ENCODE data around the gene DOCK2. TPM values are rescaled to one million over a fixed set of nuclear protein-coding genes. Genes with fewer than 3 reads are reported as not detected.

The DOCK2 gene
- total and polyA plus RNA-seq, 9 of the 15 experiments (the other 6 are each of a cell fraction or from before 2014, with no cell fraction given) = 4.5 to 42.6 (median 20.5) TPM

GRCh38 chr5:170059221-170059620 lies 422.1 kb downstream of the DOCK2 start:
- H3K79me2 ChIP-seq (ENCODE audit: control insufficient read depth, insufficient read depth, low read length) = no peaks in the 10 kb centered on the region
- no peak overlapping the region for H3K27ac ChIP-seq (ENCODE audit: extremely low read depth, low read depth, low read length)
- no peak overlapping the region for H3K4me3 ChIP-seq
- FAIRE-seq (no peak), DNase-seq (ENCODE audit: extremely low read depth in 1 of 4, low spot score in 3 of 4) (no peak), ATAC-seq (no peak)
- peaks cover 0 to 3% of the 10 kb centered on the region in 2 experiments; a peak in 1 of 5 replicates for H3K4me1 ChIP-seq (replicated peaks in 1 of 2; ENCODE audit: control insufficient read depth in 2 of 2, insufficient read depth in 2 of 2, low read length in 2 of 2)
- no peaks in the 10 kb centered on the region for H3K27me3 ChIP-seq (ENCODE audit: control insufficient read depth in 2 of 2, insufficient read depth in 2 of 2, low read length in 2 of 2)
- in situ Hi-C loops (cut with MboI) (no loop called here), intact Hi-C loops (cut with micrococcal nuclease) (no loop called here)
- no peaks in the 10 kb centered on the region for H3K9me1 ChIP-seq (ENCODE audit: control insufficient read depth, insufficient read depth, low read length)
- H2AFZ ChIP-seq (ENCODE audit: low read depth, low read length) = no peak overlapping the region
- H3K9ac ChIP-seq (ENCODE audit: insufficient read depth in 1 of 2, low read depth in 2 of 2, low read length in 2 of 2) = no peak overlapping the region
- BruUV-seq (replicated peaks) = no TSS peak
- 11% methylated on average over 1 of the region's 1 CpG for WGBS (ENCODE audit: insufficient coverage, low coverage, missing lambda C conversion rate)
- H3K36me3 ChIP-seq (ENCODE audit: control insufficient read depth, insufficient read depth, low read length) = no peaks in the 10 kb centered on the region
- POLR2A ChIA-PET = no interaction called here
- H3K4me2 ChIP-seq (ENCODE audit: insufficient read depth, low read length) = no peak overlapping the region
- no peaks in the 10 kb centered on the region for H4K20me1 ChIP-seq (replicated peaks; ENCODE audit: control insufficient read depth, insufficient read depth, low read length)
- CTCF ChIA-PET (ENCODE audit: low intra/inter-chr PET ratio) = no interaction called here
- no peaks in the 10 kb centered on the region for H3K9me3 ChIP-seq (replicated peaks; ENCODE audit: control insufficient read depth, insufficient read depth, low read depth, low read length)
- TF ChIP-seq ZBTB33 (CRISPR knock-in tag; IDR thresholded peaks at IDR 0.05) (no peak), RBM17 (IDR thresholded peaks at IDR 0.05; ENCODE audit: borderline replicate concordance, low read depth, low read length) (no peak), TCF3 (CRISPR knock-in tag; IDR thresholded peaks at IDR 0.05) (no peak), FOXP1 (CRISPR knock-in tag; IDR thresholded peaks at IDR 0.05) (no peak), ZNF175 (CRISPR knock-in tag; IDR thresholded peaks at IDR 0.05; ENCODE audit: low read depth) (no peak), RREB1 (CRISPR knock-in tag; IDR thresholded peaks at IDR 0.05) (no peak), ZNF695 (CRISPR knock-in tag; IDR thresholded peaks at IDR 0.05) (no peak), POLR2A (conservative IDR thresholded peaks at IDR 0.05) (no peak), ADNP (tag; IDR thresholded peaks at IDR 0.05) (no peak), ETV6 (IDR thresholded peaks at IDR 0.05; ENCODE audit: borderline replicate concordance in 1 of 2, low read depth in 2 of 2, low read length in 1 of 2) (no peak), ETV6 (CRISPR knock-in tag; IDR thresholded peaks at IDR 0.05; ENCODE audit: borderline replicate concordance) (no peak), KDM1A (IDR thresholded peaks at IDR 0.05) (no peak), JUN (IDR thresholded peaks at IDR 0.05; ENCODE audit: borderline replicate concordance, low read depth, low read length) (no peak), JUN (CRISPR knock-in tag; IDR thresholded peaks at IDR 0.05; ENCODE audit: borderline replicate concordance) (no peak), NBN (IDR thresholded peaks at IDR 0.05; ENCODE audit: low read depth) (no peak), RHOXF2B (CRISPR knock-in tag; conservative IDR thresholded peaks at IDR 0.05) (no peak), NFE2L1 (tag; IDR thresholded peaks at IDR 0.05; ENCODE audit: borderline replicate concordance, low read depth) (no peak), POLR2B (IDR thresholded peaks at IDR 0.05; ENCODE audit: low read depth, partially characterized antibody) (no peak)

Measured in K562 (cell line).